Measurements from ENCODE around the gene CAVIN1.

CAVIN1 gene

GRCh38 chr17:42354956-42355843 lies 67.9 kb downstream of the CAVIN1 start:
- Histone ChIP-seq H3K27ac (replicated peaks) (no peak overlapping the region), H3K27me3 (ENCODE audit: insufficient read depth, poor library complexity, severe bottlenecking) (no peaks in the 10 kb centered on the region), H3K4me3 (replicated peaks; ENCODE audit: insufficient read depth, low read length) (no peak overlapping the region)
- DNase-seq (ENCODE audit: low read depth in 1 of 2, low spot score in 1 of 2): no peak
- TF ChIP-seq GABPA (IDR thresholded peaks at IDR 0.05; ENCODE audit: low read depth) (no peak), SPI1 (IDR thresholded peaks at IDR 0.05; ENCODE audit: borderline replicate concordance, low read depth) (no peak), CTCF (IDR thresholded peaks at IDR 0.05; ENCODE audit: insufficient read depth, low read length) (no peak), POLR2AphosphoS5 (IDR thresholded peaks at IDR 0.05; ENCODE audit: low read depth) (no peak), REST (IDR thresholded peaks at IDR 0.05; ENCODE audit: insufficient replicate concordance, low read depth) (no peak)

Data from HL-60 (cell line).